Suprapubic skin (tissue), 4 donors: Measurements from ENCODE around the gene SOX30. TPM values are rescaled to one million over a fixed set of nuclear protein-coding genes. Genes with fewer than 3 reads are reported as not detected.

Experiments used
- DNase-seq, 2 donors: peaks; one replicate each; pipeline ENCODE4 v3.0.0-alpha.2; 2019; ENCODE audit warnings: low spot score in 2 of 2
- H3K27ac ChIP-seq: fragments of 200-600 bp; sonication (generic); one replicate; pipeline ENCODE4 v1.5.1; 2019
- H3K27me3 ChIP-seq: fragments of 200-600 bp; sonication (generic); one replicate; pipeline ENCODE4 v1.5.1; 2019
- H3K36me3 ChIP-seq: fragments of 200-600 bp; sonication (generic); one replicate; pipeline ENCODE4 v1.5.1; 2019
- H3K4me1 ChIP-seq: fragments of 200-600 bp; sonication (generic); one replicate; pipeline ENCODE4 v1.5.1; 2019
- H3K4me3 ChIP-seq: fragments of 200-600 bp; sonication (generic); one replicate; pipeline ENCODE4 v1.5.1; 2019; ENCODE audit warnings: mild to moderate bottlenecking
- H3K9me3 ChIP-seq: fragments of 200-600 bp; sonication (generic); one replicate; pipeline ENCODE4 v1.5.1; 2019
- CTCF ChIP-seq, 2 donors: fragments of 200-600 bp in 1 of 2; fragments of 450-650 bp in 1 of 2; sonication (generic) in 1 of 2; IDR thresholded peaks; one replicate each; pipeline ENCODE4 v1.5.1; 2016 to 2019; ENCODE audit warnings: antibody characterized with exemption in 2 of 2, mild to moderate bottlenecking in 1 of 2, moderate library complexity in 1 of 2
- EP300 ChIP-seq: sonication (generic); formaldehyde crosslinking; IDR thresholded peaks from one replicate; pipeline ENCODE4 v1.6.1; 2017; ENCODE audit warnings: antibody characterized with exemption
- POLR2A ChIP-seq, 2 donors: fragments of 450-650 bp; IDR thresholded peaks; one replicate each; pipeline ENCODE4 v1.6.1; 2017; ENCODE audit warnings: antibody characterized with exemption in 2 of 2, mild to moderate bottlenecking in 2 of 2, moderate library complexity in 2 of 2
- POLR2AphosphoS5 ChIP-seq, 3 donors: sonication (generic); formaldehyde crosslinking; IDR thresholded peaks; one replicate each; pipeline ENCODE4 v1.6.1; 2017; ENCODE audit warnings: antibody characterized with exemption in 3 of 3
- WGBS: methylation state at CpG from one replicate; pipeline ENCODE4 v1.1.5; 2018; 5-methylcytosine and 5-hydroxymethylcytosine counted together
- total RNA-seq, 4 donors: library from RNA; depleted of rRNA; stranded (reverse); fragments of >200 nt; gene quantifications; one replicate each; pipeline ENCODE4 v1.1.0, GENCODE V29; 2016

SOX30 gene
- total RNA-seq, 4 donors from 2014 or later: not detected

- Histone ChIP-seq H3K9me3 (peaks cover 8% of the 10 kb centered on the region), H3K4me1 (no peaks in the 10 kb centered on the region), H3K27me3 (no peaks in the 10 kb centered on the region), H3K27ac (no peak overlapping the region), H3K4me3 (no peak overlapping the region), H3K36me3 (no peaks in the 10 kb centered on the region)
- 82% methylated on average over 1 of the region's 1 CpG for WGBS
- DNase-seq: no peak
- TF ChIP-seq POLR2A (IDR thresholded peaks at IDR 0.05): no peak
- no peak for TF ChIP-seq EP300
- no peak for TF ChIP-seq CTCF (IDR thresholded peaks at IDR 0.05)
- TF ChIP-seq POLR2AphosphoS5 (IDR thresholded peaks at IDR 0.05): no peak
These were observed 6.7 kb upstream of the SOX30 start for GRCh38 chr5:157658893-157659292.

GRCh38 chr5:157657516-157657915, 5.3 kb upstream of the SOX30 start:
- DNase-seq: no peak
- WGBS: 83% methylated on average over 2 of the region's 2 CpGs
- Histone ChIP-seq H3K9me3 (peaks cover 8% of the 10 kb centered on the region), H3K36me3 (no peaks in the 10 kb centered on the region), H3K27ac (no peak overlapping the region), H3K4me3 (no peak overlapping the region), H3K27me3 (no peaks in the 10 kb centered on the region), H3K4me1 (no peaks in the 10 kb centered on the region)
- no peak for TF ChIP-seq POLR2A (IDR thresholded peaks at IDR 0.05)
- TF ChIP-seq CTCF (IDR thresholded peaks at IDR 0.05): no peak
- TF ChIP-seq EP300: no peak
- TF ChIP-seq POLR2AphosphoS5 (IDR thresholded peaks at IDR 0.05): no peak

- DNase-seq: no peak
- 70% methylated on average over 16 of the region's 63 CpGs for WGBS
- Histone ChIP-seq H3K9me3 (no peaks in the 10 kb centered on the region), H3K27me3 (peaks cover 3% of the 10 kb centered on the region), H3K4me3 (peak overlapping the region; percentile 49), H3K36me3 (no peaks in the 10 kb centered on the region), H3K4me1 (peaks cover 9% of the 10 kb centered on the region), H3K27ac (no peak overlapping the region)
- TF ChIP-seq POLR2AphosphoS5 (IDR thresholded peaks at IDR 0.05): no peak
- TF ChIP-seq POLR2A (IDR thresholded peaks at IDR 0.05): no peak
- TF ChIP-seq EP300: no peak
- TF ChIP-seq CTCF (IDR thresholded peaks at IDR 0.05): peak in 1 of 2 donors; percentile 33
These were observed 438 bp downstream of the SOX30 start for GRCh38 chr5:157651623-157652376.

DNA sequence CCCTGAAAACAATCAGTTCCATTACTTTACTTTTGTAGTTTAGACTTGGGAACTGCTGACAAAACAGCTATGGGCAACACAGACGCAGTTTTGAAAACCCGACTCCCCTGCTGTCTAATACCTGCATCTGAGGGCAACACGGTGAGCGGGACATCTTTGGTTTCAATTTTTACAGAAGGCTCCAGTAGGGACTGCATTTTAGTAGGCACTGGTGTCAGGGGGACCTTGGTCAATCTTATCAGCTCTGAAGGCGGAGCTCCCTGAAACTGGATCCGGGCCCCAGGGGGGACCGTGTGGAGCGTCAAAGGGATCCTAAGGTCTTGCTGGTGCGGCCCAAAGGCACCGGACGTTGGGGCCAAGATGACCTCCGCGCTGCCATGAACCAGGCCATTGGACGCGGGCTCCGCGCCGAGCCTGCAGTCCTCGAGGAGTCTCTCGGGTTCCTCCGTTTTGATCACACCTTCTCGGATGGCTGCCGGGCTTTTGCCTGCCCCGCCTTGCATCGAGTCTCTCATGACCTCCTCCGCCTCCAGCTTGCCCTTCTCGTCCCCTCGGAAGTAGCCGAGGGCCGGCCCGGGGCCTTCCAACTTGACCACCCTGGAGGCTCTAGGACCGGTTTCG, 1.1 kb downstream of the SOX30 start:
- WGBS: 67% methylated on average over 21 of the region's 33 CpGs
- peaks cover 9% of the 10 kb centered on the region for H3K4me1 ChIP-seq
- no peaks in the 10 kb centered on the region for H3K9me3 ChIP-seq
- no peak overlapping the region for H3K27ac ChIP-seq
- TF ChIP-seq EP300 (no peak), POLR2A (IDR thresholded peaks at IDR 0.05) (no peak), CTCF (IDR thresholded peaks at IDR 0.05) (no peak), POLR2AphosphoS5 (IDR thresholded peaks at IDR 0.05) (no peak)
- H3K27me3 ChIP-seq: peaks cover 3% of the 10 kb centered on the region
- H3K36me3 ChIP-seq: no peaks in the 10 kb centered on the region
- H3K4me3 ChIP-seq: peak overlapping the region; percentile 49
- DNase-seq: no peak

DNA sequence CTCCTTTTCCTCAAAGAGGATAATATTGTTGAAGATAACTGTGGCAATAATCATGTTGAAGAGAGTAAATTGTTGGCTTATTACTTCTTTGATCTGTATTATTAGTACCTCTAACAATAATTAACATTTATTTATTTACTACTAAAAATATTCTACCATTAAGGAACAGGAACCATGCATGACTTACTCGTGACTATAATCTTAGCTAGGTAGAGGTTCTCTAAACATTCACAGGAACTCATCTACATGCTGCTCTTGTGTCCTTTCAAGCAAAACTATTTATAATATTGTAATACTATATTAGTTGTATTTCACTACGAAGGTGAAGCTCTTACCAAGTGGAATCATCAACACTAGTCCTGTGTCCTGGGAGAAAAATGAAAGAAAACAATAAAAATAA, 3.1 kb downstream of the SOX30 start:
- TF ChIP-seq CTCF (IDR thresholded peaks at IDR 0.05): no peak
- TF ChIP-seq POLR2AphosphoS5 (IDR thresholded peaks at IDR 0.05): no peak
- TF ChIP-seq POLR2A (IDR thresholded peaks at IDR 0.05): no peak
- no peak for TF ChIP-seq EP300
- no peaks in the 10 kb centered on the region for H3K9me3 ChIP-seq
- peaks cover 9% of the 10 kb centered on the region for H3K4me1 ChIP-seq
- H3K36me3 ChIP-seq: no peaks in the 10 kb centered on the region
- no peak overlapping the region for H3K4me3 ChIP-seq
- DNase-seq: no peak
- WGBS: 79% methylated on average over 2 of the region's 2 CpGs
- no peak overlapping the region for H3K27ac ChIP-seq
- H3K27me3 ChIP-seq: peaks cover 3% of the 10 kb centered on the region
